Nephron progenitor cell (in vitro differentiated cells): Measurements from ENCODE around the gene CACNA1C.

Experiments used
- DNase-seq: peaks from one replicate; pipeline ENCODE4 v3.0.0; 2021
- H3K27ac Mint-ChIP-seq: 2 replicates; pipeline ENCODE4 v1.8.0; 2021; ENCODE audit warnings: mild to moderate bottlenecking, moderate library complexity, mixed read lengths
- H3K27me3 Mint-ChIP-seq: 2 replicates; pipeline ENCODE4 v1.8.0; 2021; ENCODE audit warnings: mild to moderate bottlenecking, low read depth, mixed read lengths; ENCODE audit not compliant: poor library complexity
- H3K36me3 Mint-ChIP-seq: 2 replicates; pipeline ENCODE4 v1.8.0; 2021; ENCODE audit warnings: low read depth, mixed read lengths
- H3K4me1 Mint-ChIP-seq: 2 replicates; pipeline ENCODE4 v1.8.0; 2021; ENCODE audit warnings: mixed read lengths
- H3K4me3 Mint-ChIP-seq: 2 replicates; pipeline ENCODE4 v1.8.0; 2021; ENCODE audit warnings: mild to moderate bottlenecking, moderate library complexity, mixed read lengths
- H3K9me3 Mint-ChIP-seq: 2 replicates; pipeline ENCODE4 v1.8.0; 2021; ENCODE audit warnings: mild to moderate bottlenecking, moderate library complexity, mixed read lengths
- CTCF ChIP-seq: fragments of 200-600 bp; sonication (generic); IDR thresholded peaks from 2 replicates; pipeline ENCODE4 v1.5.0; 2021; ENCODE audit warnings: antibody characterized with exemption

CACNA1C gene

GRCh38 chr12:2412305-2412643, 359.5 kb downstream of the CACNA1C start:
- H3K36me3 Mint-ChIP-seq = no peaks in the 10 kb centered on the region
- no peak for TF ChIP-seq CTCF
- peaks cover 49% of the 10 kb centered on the region for H3K4me1 Mint-ChIP-seq
- peaks cover 15% of the 10 kb centered on the region for H3K27me3 Mint-ChIP-seq
- H3K27ac Mint-ChIP-seq = no peak overlapping the region
- no peaks in the 10 kb centered on the region for H3K9me3 Mint-ChIP-seq
- DNase-seq = no peak
- no peak overlapping the region for H3K4me3 Mint-ChIP-seq

GRCh38 chr12:2413301-2413700, 360.5 kb downstream of the CACNA1C start:
- peaks cover 55% of the 10 kb centered on the region for H3K4me1 Mint-ChIP-seq
- DNase-seq = no peak
- H3K36me3 Mint-ChIP-seq = no peaks in the 10 kb centered on the region
- H3K27ac Mint-ChIP-seq = peak overlapping the region; percentile 10
- H3K27me3 Mint-ChIP-seq = peaks cover 15% of the 10 kb centered on the region
- no peaks in the 10 kb centered on the region for H3K9me3 Mint-ChIP-seq
- no peak overlapping the region for H3K4me3 Mint-ChIP-seq
- no peak for TF ChIP-seq CTCF

GRCh38 chr12:2413999-2414792, 361.4 kb downstream of the CACNA1C start:
- H3K4me1 Mint-ChIP-seq = peaks cover 58% of the 10 kb centered on the region
- TF ChIP-seq CTCF = no peak
- DNase-seq = no peak
- no peak overlapping the region for H3K27ac Mint-ChIP-seq
- H3K27me3 Mint-ChIP-seq = peaks cover 18% of the 10 kb centered on the region
- no peak overlapping the region for H3K4me3 Mint-ChIP-seq
- no peaks in the 10 kb centered on the region for H3K9me3 Mint-ChIP-seq
- no peaks in the 10 kb centered on the region for H3K36me3 Mint-ChIP-seq

GRCh38 chr12:2414810-2415567, 362.2 kb downstream of the CACNA1C start:
- Mint-ChIP-seq H3K4me1 (peaks cover 58% of the 10 kb centered on the region), H3K4me3 (no peak overlapping the region), H3K36me3 (no peaks in the 10 kb centered on the region), H3K27me3 (peaks cover 20% of the 10 kb centered on the region), H3K9me3 (no peaks in the 10 kb centered on the region), H3K27ac (no peak overlapping the region)
- TF ChIP-seq CTCF = no peak
- no peak for DNase-seq

GRCh38 chr12:2415568-2415944, 362.8 kb downstream of the CACNA1C start:
- DNase-seq = no peak
- Mint-ChIP-seq H3K36me3 (no peaks in the 10 kb centered on the region), H3K4me3 (no peak overlapping the region), H3K27me3 (peaks cover 20% of the 10 kb centered on the region), H3K27ac (peak overlapping the region; percentile 65), H3K4me1 (peaks cover 58% of the 10 kb centered on the region), H3K9me3 (no peaks in the 10 kb centered on the region)
- no peak for TF ChIP-seq CTCF
